Natural killer cell (primary cell): ENCODE results near the gene EBF3. TPM values are rescaled to one million over a fixed set of nuclear protein-coding genes. Genes with fewer than 3 reads are reported as not detected.

Source experiments
- ATAC-seq, 3 donors: fragments of 150-1000 bp in 2 of 3; fragments of 200-7000 bp in 1 of 3; cut with Tn5 transposase; 1 replicate in 1 of 3; 2 replicates in 2 of 3; pipeline ENCODE4 v1.10.0; 2021; ENCODE audit warnings: mild to moderate bottlenecking in 2 of 3, moderate library complexity in 2 of 3
- DNase-seq, 2 donors: peaks; one replicate each; pipeline versions ENCODE4 v3.0.0 to v3.0.0-alpha.2; 2013 to 2021; ENCODE audit warnings: mixed read lengths in 1 of 2
- H3K27ac ChIP-seq: one replicate; pipeline ENCODE4 v1.5.1; 2013; ENCODE audit warnings: mild to moderate bottlenecking, low read length
- H3K27me3 ChIP-seq: one replicate; pipeline ENCODE4 v1.6.1; 2013; ENCODE audit warnings: low read length; ENCODE audit not compliant: control insufficient read depth, insufficient read depth
- H3K36me3 ChIP-seq: one replicate; pipeline ENCODE4 v1.6.1; 2013; ENCODE audit warnings: low read length; ENCODE audit not compliant: control insufficient read depth, insufficient read depth
- H3K4me1 ChIP-seq: one replicate; pipeline ENCODE4 v1.6.1; 2013; ENCODE audit warnings: low read length; ENCODE audit not compliant: control insufficient read depth, insufficient read depth
- H3K4me3 ChIP-seq: one replicate; pipeline ENCODE4 v1.5.1; 2013; ENCODE audit warnings: low read length
- H3K9me3 ChIP-seq: one replicate; pipeline ENCODE4 v1.6.1; 2013; ENCODE audit warnings: low read length; ENCODE audit not compliant: control insufficient read depth, insufficient read depth
- H3K27ac Mint-ChIP-seq, 2 donors: one replicate each; pipeline ENCODE4 v1.8.0; 2022; ENCODE audit warnings: mild to moderate bottlenecking in 2 of 2, mixed read lengths in 2 of 2, moderate library complexity in 1 of 2
- H3K27me3 Mint-ChIP-seq, 2 donors: one replicate each; pipeline ENCODE4 v1.8.0; 2022; ENCODE audit warnings: low read depth in 2 of 2, mixed read lengths in 2 of 2
- H3K36me3 Mint-ChIP-seq: one replicate; pipeline ENCODE4 v1.8.0; 2022; ENCODE audit warnings: mixed read lengths
- H3K4me1 Mint-ChIP-seq, 2 donors: one replicate each; pipeline ENCODE4 v1.8.0; 2022; ENCODE audit warnings: mixed read lengths in 2 of 2
- H3K4me3 Mint-ChIP-seq: one replicate; pipeline ENCODE4 v1.8.0; 2022; ENCODE audit warnings: mild to moderate bottlenecking, moderate library complexity, mixed read lengths
- H3K9me3 Mint-ChIP-seq, 2 donors: one replicate each; pipeline ENCODE4 v1.8.0; 2022; ENCODE audit warnings: mixed read lengths in 2 of 2
- CTCF ChIP-seq: fragments of 200-600 bp; IDR thresholded peaks from one replicate; pipeline ENCODE4 v1.8.0; 2022; ENCODE audit warnings: antibody characterized with exemption
- WGBS: methylation state at CpG from one replicate; pipeline ENCODE4 v1.1.7; 2013; ENCODE audit warnings: missing lambda C conversion rate; ENCODE audit not compliant: insufficient coverage; 5-methylcytosine and 5-hydroxymethylcytosine counted together
- intact Hi-C: fragments of 100-400 bp; cut with micrococcal nuclease; formaldehyde crosslinking; loops from one replicate; pipeline ENCODE4 v1.14.2; 2022
- total RNA-seq, 4 donors: library from RNA; stranded (reverse); fragments of 120-200 nt in 1 of 4; gene quantifications; one replicate each; pipeline versions ENCODE4 v1.2.3 to v1.2.4, GENCODE V29; 2013 to 2022

The EBF3 gene
- total RNA-seq, 3 donors from 2014 or later (not counting 1 experiment from before 2014, with no cell fraction given), result not detected

GRCh38 chr10:129969911-129970464, 5.9 kb upstream of the EBF3 start:
- whole genome bisulfite sequencing, result 10% methylated on average over 13 of the region's 14 CpGs
- no peak overlapping the region for H3K4me3 Mint-ChIP-seq

GRCh38 chr10:129969184-129969910, 5.3 kb upstream of the EBF3 start:
- Histone ChIP-seq H3K4me3 (no peak overlapping the region), H3K4me1 (peaks cover 6% of the 10 kb centered on the region), H3K27me3 (peaks cover 54% of the 10 kb centered on the region), H3K27ac (no peak overlapping the region), H3K36me3 (no peaks in the 10 kb centered on the region), H3K9me3 (no peaks in the 10 kb centered on the region)
- ATAC-seq (no peak), DNase-seq (no peak)
- 7% methylated on average over 68 of the region's 68 CpGs for WGBS
- Mint-ChIP-seq H3K36me3 (peaks cover 6% of the 10 kb centered on the region), H3K27ac (peak overlapping the region in 1 of 2 donors; percentile 32), H3K4me3 (no peak overlapping the region), H3K27me3 (peaks cover 50 to 52% of the 10 kb centered on the region in 2 donors), H3K4me1 (peaks cover 3 to 6% of the 10 kb centered on the region in 2 donors), H3K9me3 (no peaks in the 10 kb centered on the region)
- intact Hi-C loops, result no loop called here
- TF ChIP-seq CTCF, result no peak

More at GRCh38 chr10:129969911-129970464, 5.9 kb upstream of the EBF3 start:
- peaks cover 52% of the 10 kb centered on the region in 2 donors for H3K27me3 Mint-ChIP-seq
- TF ChIP-seq CTCF, result no peak
- ATAC-seq (no peak), DNase-seq (no peak)
- peaks cover 53% of the 10 kb centered on the region for H3K27me3 ChIP-seq
- H3K4me3 ChIP-seq, result no peak overlapping the region
- H3K4me1 ChIP-seq, result no peaks in the 10 kb centered on the region
- H3K27ac Mint-ChIP-seq, result peak overlapping the region in 1 of 2 donors; percentile 32
- no peaks in the 10 kb centered on the region for H3K9me3 ChIP-seq
- intact Hi-C loops, result no loop called here
- peaks cover 6% of the 10 kb centered on the region for H3K36me3 Mint-ChIP-seq
- no peak overlapping the region for H3K27ac ChIP-seq
- H3K9me3 Mint-ChIP-seq, result no peaks in the 10 kb centered on the region
- H3K36me3 ChIP-seq, result no peaks in the 10 kb centered on the region
- H3K4me1 Mint-ChIP-seq, result peaks cover 0 to 6% of the 10 kb centered on the region in 2 donors

- TF ChIP-seq CTCF, result no peak
- DNase-seq (peak in 1 of 2 donors; percentile 50), ATAC-seq (no peak)
- WGBS, result 2% methylated on average over 15 of the region's 15 CpGs
- Mint-ChIP-seq H3K4me3 (no peak overlapping the region), H3K9me3 (no peaks in the 10 kb centered on the region), H3K27ac (no peak overlapping the region), H3K4me1 (peaks cover 4 to 6% of the 10 kb centered on the region in 2 donors), H3K27me3 (peaks cover 45 to 49% of the 10 kb centered on the region in 2 donors), H3K36me3 (peaks cover 6% of the 10 kb centered on the region)
- Histone ChIP-seq H3K4me1 (peaks cover 6% of the 10 kb centered on the region), H3K9me3 (no peaks in the 10 kb centered on the region), H3K27ac (no peak overlapping the region), H3K36me3 (no peaks in the 10 kb centered on the region), H3K4me3 (no peak overlapping the region), H3K27me3 (peaks cover 54% of the 10 kb centered on the region)
- intact Hi-C loops, result no loop called here
Observed at GRCh38 chr10:129968853-129969183, 4.7 kb upstream of the EBF3 start.
